ENCODE results near the gene TNNC1.

Gene TNNC1

DNA sequence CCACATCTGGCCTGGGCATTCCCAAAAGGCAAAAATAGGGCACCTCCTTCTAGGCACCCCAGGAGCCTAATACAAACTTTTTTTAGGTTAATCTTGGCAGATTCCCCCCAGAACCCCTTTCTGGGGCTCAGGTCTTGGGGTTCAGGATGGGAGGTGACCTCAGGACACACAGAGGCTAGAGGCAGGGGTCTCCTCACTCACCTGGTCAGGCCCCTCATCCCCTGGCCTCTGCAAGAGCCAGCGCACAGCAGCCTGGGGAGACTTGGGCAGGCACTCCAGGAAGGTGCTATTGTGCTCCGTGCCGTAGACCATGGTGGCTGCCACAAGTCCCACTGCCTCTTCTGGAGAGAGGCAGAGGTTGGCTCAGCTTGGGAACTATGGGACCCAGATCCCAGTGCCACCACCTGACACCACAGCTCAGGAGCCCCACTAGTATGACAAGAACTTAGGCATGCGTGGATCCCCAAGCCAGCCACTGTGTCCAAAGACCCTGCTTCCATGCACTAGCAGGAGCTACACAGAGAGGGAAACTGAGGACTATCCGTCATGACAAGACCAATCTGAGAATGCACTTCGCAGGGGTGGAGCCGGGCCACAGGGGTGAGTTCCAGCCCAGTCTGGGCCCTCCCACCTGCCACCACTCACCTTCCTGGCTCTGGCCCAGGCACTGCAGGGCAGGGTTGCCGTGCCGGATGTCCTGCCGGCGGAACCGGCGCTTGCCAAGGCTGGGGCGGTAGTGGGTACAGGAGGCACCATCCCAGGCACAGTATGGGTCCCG, 16.3 kb downstream of the TNNC1 start:
- Histone ChIP-seq H3K27ac (no peak overlapping the region), H3K4me3 (no peak overlapping the region)
- no peak for DNase-seq (ENCODE audit: low spot score)

GRCh38 chr3:52436500-52437149, 17.2 kb downstream of the TNNC1 start:
- Histone ChIP-seq H3K27ac (peak overlapping the region in 1 of 2 donors; percentile 35), H3K4me3 (no peak overlapping the region)
- no peak for TF ChIP-seq CTCF (IDR thresholded peaks at IDR 0.05)
- DNase-seq (ENCODE audit: low spot score): peak; percentile 71

More for the DNA sequence above, 16.3 kb downstream of the TNNC1 start:
- no peak for TF ChIP-seq CTCF (IDR thresholded peaks at IDR 0.05)

GRCh38 chr3:52435246-52436101, 18.4 kb downstream of the TNNC1 start:
- Histone ChIP-seq H3K4me3 (no peak overlapping the region), H3K27ac (peak overlapping the region in 1 of 2 donors; percentile 35)
- TF ChIP-seq CTCF (IDR thresholded peaks at IDR 0.05): no peak
- DNase-seq (ENCODE audit: low spot score): peak; percentile 66

DNA sequence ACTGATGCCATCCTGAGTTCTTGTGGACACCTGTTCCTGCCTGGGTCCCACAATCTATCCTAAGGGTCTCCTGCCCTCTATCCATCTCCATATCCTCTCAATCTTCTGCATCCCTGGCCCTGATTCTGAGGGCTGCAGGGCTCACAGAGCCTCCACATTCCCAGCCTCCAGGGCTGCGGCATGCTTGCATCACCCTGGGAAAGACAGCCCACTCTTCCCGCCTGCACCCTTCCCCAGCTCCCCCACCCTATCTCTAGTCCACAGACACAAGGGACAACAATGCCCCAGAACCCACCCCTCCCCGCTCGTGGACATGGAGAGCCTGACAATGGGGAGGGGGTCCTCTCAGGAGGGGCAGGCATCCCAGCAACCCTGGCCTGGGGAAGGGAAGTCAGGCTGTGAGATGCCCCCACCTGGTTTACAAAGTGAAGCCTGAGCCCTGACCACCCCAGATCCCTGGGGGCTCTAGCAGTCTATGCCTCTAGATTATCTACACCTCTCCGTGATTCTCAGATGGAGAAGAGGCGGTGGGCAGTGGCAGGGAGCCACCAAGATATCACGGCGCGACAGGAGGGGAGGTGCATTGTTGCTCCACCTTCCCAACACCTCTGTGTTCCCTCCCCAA, 19.2 kb downstream of the TNNC1 start:
- DNase-seq (ENCODE audit: low spot score): peak; percentile 57
- Histone ChIP-seq H3K27ac (peak overlapping the region in 1 of 2 donors; percentile 35), H3K4me3 (no peak overlapping the region)
- TF ChIP-seq CTCF (IDR thresholded peaks at IDR 0.05): no peak

DNA sequence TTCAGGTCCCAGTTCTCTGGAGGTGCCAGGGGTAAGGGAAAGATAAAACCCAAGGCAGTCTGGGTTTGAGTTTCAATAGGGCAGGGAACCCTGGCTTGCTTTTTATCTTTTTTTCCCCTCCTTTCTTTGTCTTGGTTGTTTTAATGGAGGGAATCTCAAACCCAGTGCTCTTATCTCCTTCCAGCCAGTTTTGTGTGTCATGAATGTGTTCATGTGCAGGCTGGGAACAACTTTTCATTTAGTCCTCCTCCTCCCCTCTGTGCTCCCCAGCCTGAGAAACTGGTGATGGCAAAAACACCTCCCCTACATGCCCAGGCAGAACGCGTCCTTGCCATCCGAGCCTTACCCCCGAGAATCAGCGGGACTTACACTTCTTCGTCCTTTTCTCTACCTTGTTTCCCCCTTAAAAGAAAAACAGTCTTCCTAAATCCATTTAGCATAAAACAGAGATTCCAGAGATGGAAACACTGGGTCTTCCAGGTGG, 19.8 kb downstream of the TNNC1 start:
- DNase-seq (ENCODE audit: low spot score): no peak
- no peak overlapping the region for H3K4me3 ChIP-seq
- no peak for TF ChIP-seq CTCF (IDR thresholded peaks at IDR 0.05)
- peak overlapping the region in 1 of 2 donors; percentile 35 for H3K27ac ChIP-seq

GRCh38 chr3:52433328-52433995, 20.4 kb downstream of the TNNC1 start:
- Histone ChIP-seq H3K27ac (peak overlapping the region in 1 of 2 donors; percentile 35), H3K4me3 (no peak overlapping the region)
- no peak for TF ChIP-seq CTCF (IDR thresholded peaks at IDR 0.05)
- DNase-seq (ENCODE audit: low spot score): no peak

Measured in coronary artery (tissue), 2 donors.